Body of pancreas (tissue), 4 donors: Measurements from ENCODE around the gene VPS9D1. TPM values are rescaled to one million over a fixed set of nuclear protein-coding genes. Genes with fewer than 3 reads are reported as not detected.

Experiments used
- ATAC-seq: fragments of 150-250 bp; one replicate; pipeline ENCODE4 v1.9.1; 2016
- DNase-seq, 4 donors: peaks; one replicate each; pipeline ENCODE4 v3.0.0-alpha.2; 2019
- H3K27ac ChIP-seq, 4 donors: fragments of 200-600 bp; sonication (generic); 1 replicate in 3 of 4; 2 replicates in 1 of 4; pipeline versions ENCODE4 v1.5.1 to v1.6.1; 2016 to 2019; ENCODE audit warnings: mild to moderate bottlenecking in 1 of 4, mixed read lengths in 1 of 4, moderate library complexity in 1 of 4
- H3K27me3 ChIP-seq, 2 donors: fragments of 200-600 bp; sonication (generic); one replicate each; pipeline ENCODE4 v1.6.0; 2016; ENCODE audit warnings: mild to moderate bottlenecking in 1 of 2
- H3K36me3 ChIP-seq, 2 donors: fragments of 200-600 bp; sonication (generic); replicated peaks in 1 of 2; 2 replicates each; pipeline ENCODE4 v1.5.1; 2016; ENCODE audit warnings: low read depth in 2 of 2; ENCODE audit not compliant: insufficient read depth in 1 of 2
- H3K4me1 ChIP-seq: fragments of 200-600 bp; sonication (generic); one replicate; pipeline ENCODE4 v1.6.0; 2016
- H3K4me3 ChIP-seq, 2 donors: fragments of 200-600 bp; sonication (generic); 1 replicate in 1 of 2; 2 replicates in 1 of 2; pipeline ENCODE4 v1.5.1; 2016 to 2019
- H3K9me3 ChIP-seq, 3 donors: fragments of 200-600 bp; sonication (generic); 1 replicate in 2 of 3; 2 replicates in 1 of 3; pipeline ENCODE4 v1.5.1; 2016
- CTCF ChIP-seq, 7 experiments: fragments of 450-650 bp in 4 of 7; fragments of 200-600 bp in 3 of 7; sonication (generic) in 3 of 7; IDR thresholded peaks; one replicate each; pipeline ENCODE4 v1.5.1; 2016 to 2019; ENCODE audit warnings: antibody characterized with exemption in 7 of 7
- POLR2A ChIP-seq, 3 donors: fragments of 450-650 bp; IDR thresholded peaks; one replicate each; pipeline ENCODE4 v1.6.1; 2016; ENCODE audit warnings: antibody characterized with exemption in 3 of 3, mild to moderate bottlenecking in 2 of 3
- WGBS, 2 donors: methylation state at CpG; one replicate each; pipeline ENCODE4 v1.1.5; 2017; 5-methylcytosine and 5-hydroxymethylcytosine counted together
- intact Hi-C: fragments of 100-400 bp; cut with DNase I; formaldehyde crosslinking; loops from one replicate; pipeline ENCODE4 v1.15.1; 2023
- total RNA-seq, 2 donors: library from RNA; depleted of rRNA; stranded (reverse); fragments of >200 nt; gene quantifications; one replicate each; pipeline ENCODE4 v1.1.0, GENCODE V29; 2016

VPS9D1 gene
- total RNA-seq, 2 donors from 2014 or later: 3.6 to 24.7 TPM

DNA sequence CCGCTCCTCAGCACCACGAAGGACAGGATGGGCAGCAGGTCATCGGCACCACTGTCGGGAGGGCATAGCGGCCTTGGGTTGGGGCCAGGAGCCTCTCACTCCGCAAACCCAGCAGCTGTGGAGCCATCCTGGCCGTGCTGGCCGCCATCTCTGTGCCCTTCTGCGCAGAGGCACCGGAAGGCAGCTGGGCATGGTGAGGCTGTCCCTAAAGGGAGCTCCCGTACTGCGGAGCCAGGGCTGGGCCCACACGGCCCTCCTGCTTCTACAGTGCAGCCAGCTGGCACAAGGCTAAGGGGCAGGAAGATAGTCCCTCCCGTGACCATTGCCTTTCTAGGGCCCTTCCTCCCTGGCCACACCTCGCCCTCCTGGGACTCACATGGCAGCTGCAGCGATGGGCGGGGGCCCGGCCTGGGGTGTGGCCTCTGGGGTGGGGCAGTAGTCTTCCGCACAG lies 12.2 kb downstream of the VPS9D1 start:
- H3K9me3 ChIP-seq: no peaks in the 10 kb centered on the region
- ATAC-seq: no peak
- H3K4me1 ChIP-seq: peaks cover 21% of the 10 kb centered on the region
- intact Hi-C loops: loop anchor here (5.0 kb wide), 1 partner anchor 84 kb away; no protein-coding TSS in a partner anchor
- H3K4me3 ChIP-seq: no peak overlapping the region
- no peak for DNase-seq
- TF ChIP-seq POLR2A (IDR thresholded peaks at IDR 0.05): no peak
- TF ChIP-seq CTCF (IDR thresholded peaks at IDR 0.05): no peak
- no peak overlapping the region for H3K27ac ChIP-seq
- no peaks in the 10 kb centered on the region for H3K36me3 ChIP-seq
- 80% methylated on average over 4 of the region's 19 CpGs; no CpG with 5 or more reads in 1 of the 2 donors for WGBS, 2 donors
- H3K27me3 ChIP-seq: no peaks in the 10 kb centered on the region

DNA sequence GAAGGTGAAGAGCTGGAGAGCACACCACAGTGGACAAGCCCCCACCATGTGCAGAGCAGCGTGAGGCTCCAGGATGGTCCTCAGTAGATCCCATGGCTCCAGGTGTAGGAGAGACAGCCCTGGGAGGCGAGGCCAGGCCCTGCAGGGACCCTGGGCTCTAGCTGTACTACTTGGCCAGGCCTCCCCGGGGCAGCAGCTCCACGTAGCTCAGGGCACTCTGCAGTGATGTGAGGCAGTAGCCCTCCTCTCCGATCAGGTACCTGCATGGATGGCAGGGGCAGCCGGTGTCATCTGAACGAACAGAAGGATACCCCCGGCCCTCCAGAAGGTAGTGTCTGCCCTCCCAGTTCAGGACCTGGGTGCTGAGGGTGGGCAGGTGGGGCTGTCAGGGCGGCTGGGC lies 13.0 kb downstream of the VPS9D1 start:
- DNase-seq (no peak), ATAC-seq (no peak)
- Histone ChIP-seq H3K27ac (no peak overlapping the region), H3K4me1 (peaks cover 21% of the 10 kb centered on the region), H3K4me3 (no peak overlapping the region), H3K9me3 (no peaks in the 10 kb centered on the region), H3K27me3 (no peaks in the 10 kb centered on the region), H3K36me3 (no peaks in the 10 kb centered on the region)
- TF ChIP-seq CTCF (IDR thresholded peaks at IDR 0.05): no peak
- TF ChIP-seq POLR2A (IDR thresholded peaks at IDR 0.05): no peak
- 96% methylated on average over 9 of the region's 9 CpGs; no CpG with 5 or more reads in 1 of the 2 donors for WGBS, 2 donors
- intact Hi-C loops: loop anchor here (5.0 kb wide), 1 partner anchor 85 kb away; no protein-coding TSS in a partner anchor

- ATAC-seq (no peak), DNase-seq (no peak)
- TF ChIP-seq CTCF (IDR thresholded peaks at IDR 0.05): no peak
- TF ChIP-seq POLR2A (IDR thresholded peaks at IDR 0.05): no peak
- no peaks in the 10 kb centered on the region for H3K36me3 ChIP-seq
- WGBS, 2 donors: 74 to 81% methylated on average over 6 to 14 of the region's 14 CpGs
- H3K9me3 ChIP-seq: no peaks in the 10 kb centered on the region
- no peaks in the 10 kb centered on the region for H3K27me3 ChIP-seq
- no peak overlapping the region for H3K4me3 ChIP-seq
- H3K4me1 ChIP-seq: peaks cover 18% of the 10 kb centered on the region
- no peak overlapping the region for H3K27ac ChIP-seq
- intact Hi-C loops: loop anchor here (5.0 kb wide), 1 partner anchor 86 kb away; no protein-coding TSS in a partner anchor
Measured at GRCh38 chr16:89706518-89707260, 14.0 kb downstream of the VPS9D1 start.

DNA sequence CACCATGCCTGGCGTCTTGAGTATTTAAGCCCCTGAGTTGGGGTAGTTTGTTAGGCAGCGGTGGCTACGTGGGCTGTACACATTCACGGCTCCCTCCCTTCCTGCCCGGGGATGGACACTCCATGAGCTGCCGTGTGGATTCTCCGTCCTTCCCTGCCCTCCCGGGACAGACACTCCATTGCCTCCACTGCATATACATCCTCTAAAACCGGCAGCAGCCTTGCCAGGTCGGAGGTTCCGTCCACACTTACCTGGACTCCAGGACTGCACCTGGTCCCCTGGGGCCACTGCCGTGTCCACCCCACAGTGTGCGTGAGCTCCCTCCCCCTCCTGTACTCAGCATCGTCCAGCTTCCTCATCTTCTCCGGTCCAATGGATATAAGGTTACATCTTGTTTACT lies 15.7 kb downstream of the VPS9D1 start:
- Histone ChIP-seq H3K4me3 (no peak overlapping the region), H3K27me3 (no peaks in the 10 kb centered on the region), H3K4me1 (peaks cover 25% of the 10 kb centered on the region), H3K36me3 (no peaks in the 10 kb centered on the region), H3K27ac (no peak overlapping the region), H3K9me3 (no peaks in the 10 kb centered on the region)
- no peak for ATAC-seq
- DNase-seq: no peak
- 65 to 67% methylated on average over 13 to 15 of the region's 15 CpGs for WGBS, 2 donors
- TF ChIP-seq POLR2A (IDR thresholded peaks at IDR 0.05): no peak
- TF ChIP-seq CTCF (IDR thresholded peaks at IDR 0.05): no peak
- intact Hi-C loops: loop anchor here (5.0 kb wide), 1 partner anchor 87 kb away; no protein-coding TSS in a partner anchor
